Fibroblast of lung (primary cell): ENCODE data around the gene TPP2.

ENCODE experiments used
- EZH2 ChIP-seq: IDR thresholded peaks from 2 replicates; pipeline ENCODE4 v1.5.1; 2012; ENCODE audit warnings: low read length, control low read depth, mild to moderate bottlenecking; ENCODE audit errors: missing control alignments
- TF ChIP-seq, protein P1 (sequence below), 2 donors: IDR thresholded peaks in 1 of 2; conservative IDR thresholded peaks in 1 of 2; 1 replicate in 1 of 2; 2 replicates in 1 of 2; pipeline ENCODE4 v1.5.1; 2011 to 2012; ENCODE audit warnings: low read length in 2 of 2, control low read depth in 1 of 2, inconsistent platforms in 1 of 2, low read depth in 1 of 2, mild to moderate bottlenecking in 1 of 2

DNA sequence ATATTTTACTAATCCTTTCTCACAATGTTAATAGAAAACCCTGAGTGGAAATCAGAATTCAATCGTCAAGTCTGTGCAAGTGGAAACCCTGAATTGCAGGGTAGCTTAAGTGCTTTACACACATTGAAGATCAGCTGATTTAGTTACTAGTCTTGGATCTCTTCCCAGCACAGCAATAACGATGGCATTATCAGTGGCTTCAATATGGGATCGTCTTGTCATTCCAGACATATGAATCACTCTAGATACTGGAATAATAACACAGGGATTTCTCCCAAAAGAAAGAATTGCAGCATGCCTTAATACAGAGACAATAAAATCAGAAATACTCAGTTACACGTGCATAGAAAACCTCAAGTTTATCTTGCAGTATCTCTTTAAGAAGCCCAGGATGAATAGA is 110.7 kb downstream of the TPP2 start:
- TF ChIP-seq, protein P1, sequence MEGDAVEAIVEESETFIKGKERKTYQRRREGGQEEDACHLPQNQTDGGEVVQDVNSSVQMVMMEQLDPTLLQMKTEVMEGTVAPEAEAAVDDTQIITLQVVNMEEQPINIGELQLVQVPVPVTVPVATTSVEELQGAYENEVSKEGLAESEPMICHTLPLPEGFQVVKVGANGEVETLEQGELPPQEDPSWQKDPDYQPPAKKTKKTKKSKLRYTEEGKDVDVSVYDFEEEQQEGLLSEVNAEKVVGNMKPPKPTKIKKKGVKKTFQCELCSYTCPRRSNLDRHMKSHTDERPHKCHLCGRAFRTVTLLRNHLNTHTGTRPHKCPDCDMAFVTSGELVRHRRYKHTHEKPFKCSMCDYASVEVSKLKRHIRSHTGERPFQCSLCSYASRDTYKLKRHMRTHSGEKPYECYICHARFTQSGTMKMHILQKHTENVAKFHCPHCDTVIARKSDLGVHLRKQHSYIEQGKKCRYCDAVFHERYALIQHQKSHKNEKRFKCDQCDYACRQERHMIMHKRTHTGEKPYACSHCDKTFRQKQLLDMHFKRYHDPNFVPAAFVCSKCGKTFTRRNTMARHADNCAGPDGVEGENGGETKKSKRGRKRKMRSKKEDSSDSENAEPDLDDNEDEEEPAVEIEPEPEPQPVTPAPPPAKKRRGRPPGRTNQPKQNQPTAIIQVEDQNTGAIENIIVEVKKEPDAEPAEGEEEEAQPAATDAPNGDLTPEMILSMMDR (conservative IDR thresholded peaks at IDR 0.05 in 1 of 2, IDR thresholded peaks at IDR 0.05 in 1 of 2; ENCODE audit: low read depth in 1 of 2, low read length in 2 of 2) = no peak
- TF ChIP-seq EZH2 = no peak
